Cardiac fibroblast (primary cell): Measurements from ENCODE around the gene OR2V1.

Experiments used
- DNase-seq, 2 donors: peaks; one replicate each; pipeline versions ENCODE4 v3.0.0 to v3.0.0-alpha.2; 2010; ENCODE audit warnings: low read depth in 2 of 2
- H3K4me3 ChIP-seq, 2 donors: replicated peaks in 1 of 2; 1 replicate in 1 of 2; 2 replicates in 1 of 2; pipeline ENCODE4 v1.5.1; 2011; ENCODE audit warnings: low read depth in 2 of 2, low read length in 2 of 2, mild to moderate bottlenecking in 2 of 2, moderate library complexity in 1 of 2
- CTCF ChIP-seq: IDR thresholded peaks from one replicate; pipeline ENCODE4 v1.5.1; 2011; ENCODE audit warnings: low read depth, mild to moderate bottlenecking, low read length, inconsistent platforms

The OR2V1 gene

GRCh38 chr5:181087309-181087708, 43.7 kb downstream of the OR2V1 start:
- DNase-seq: no peak
- no peak for TF ChIP-seq CTCF
- no peak overlapping the region for H3K4me3 ChIP-seq

- no peak for TF ChIP-seq CTCF
- DNase-seq: no peak
These were observed 44.1 kb downstream of the OR2V1 start for GRCh38 chr5:181086884-181087205.

GRCh38 chr5:181086026-181086883, 44.7 kb downstream of the OR2V1 start:
- no peak for TF ChIP-seq CTCF
- no peak overlapping the region for H3K4me3 ChIP-seq
- no peak for DNase-seq

More at GRCh38 chr5:181086884-181087205, 44.1 kb downstream of the OR2V1 start:
- no peak overlapping the region for H3K4me3 ChIP-seq

GRCh38 chr5:181084621-181085195, 46.3 kb downstream of the OR2V1 start:
- no peak for DNase-seq
- TF ChIP-seq CTCF: no peak
- no peak overlapping the region for H3K4me3 ChIP-seq

- no peak for TF ChIP-seq CTCF
- H3K4me3 ChIP-seq: no peak overlapping the region
These were observed 49.0 kb downstream of the OR2V1 start for GRCh38 chr5:181081989-181082388.

GRCh38 chr5:181076920-181077319, 54.0 kb downstream of the OR2V1 start:
- no peak for TF ChIP-seq CTCF
- no peak overlapping the region for H3K4me3 ChIP-seq
- DNase-seq: no peak

More at GRCh38 chr5:181081989-181082388, 49.0 kb downstream of the OR2V1 start:
- no peak for DNase-seq
